DMS53 treated with DMSO at 0.1 percent for 48 hours (cell line): ENCODE results near the gene CYGB.
A peak's percentile ranks its signal among the peaks of the same experiment; 100 is the strongest.

Source experiments
- DNase-seq: peaks from one replicate; lab custom pipeline; 2025; ENCODE audit not compliant: unreplicated experiment; lab: John Stamatoyannopoulos, UW

The CYGB gene

GRCh38 chr17:76501827-76502307 lies 35.6 kb downstream of the CYGB start:
- DNase-seq = no peak

GRCh38 chr17:76501018-76501826 lies 36.3 kb downstream of the CYGB start, which contains the start of gene RHBDF2:
RHBDF2 (minus strand) TSS chr17:76501423; CDS start chr17:76481524, 19,899 bp downstream.
- peak; percentile 65 for DNase-seq

- DNase-seq = no peak
Observed at GRCh38 chr17:76500747-76501017, 36.8 kb downstream of the CYGB start.

- DNase-seq = no peak
Observed at GRCh38 chr17:76500074-76500746, 37.3 kb downstream of the CYGB start.

GRCh38 chr17:76499267-76499667 lies 38.2 kb downstream of the CYGB start:
- DNase-seq = peak; percentile 18

- no peak for DNase-seq
Observed at GRCh38 chr17:76498876-76499251, 38.6 kb downstream of the CYGB start.

GRCh38 chr17:76497979-76498875 lies 39.3 kb downstream of the CYGB start:
- DNase-seq = peak; percentile 75

GRCh38 chr17:76497699-76497978 lies 39.9 kb downstream of the CYGB start:
- DNase-seq = no peak

- DNase-seq = no peak
Observed at GRCh38 chr17:76496464-76496863, 41.0 kb downstream of the CYGB start.

GRCh38 chr17:76495663-76496400 lies 41.7 kb downstream of the CYGB start:
- DNase-seq = no peak

- DNase-seq = no peak
Observed at GRCh38 chr17:76493505-76494167, 43.9 kb downstream of the CYGB start.

GRCh38 chr17:76492989-76493501 lies 44.5 kb downstream of the CYGB start:
- no peak for DNase-seq

- DNase-seq = no peak
Observed at GRCh38 chr17:76492123-76492988, 45.2 kb downstream of the CYGB start.

- no peak for DNase-seq
Observed at GRCh38 chr17:76491271-76492122, 46.0 kb downstream of the CYGB start.

- no peak for DNase-seq
Observed at GRCh38 chr17:76490112-76490710, 47.3 kb downstream of the CYGB start.

- no peak for DNase-seq
Observed at GRCh38 chr17:76487451-76488192, 49.9 kb downstream of the CYGB start.

- peak; percentile 79 for DNase-seq
Observed at GRCh38 chr17:76485569-76485968, 51.9 kb downstream of the CYGB start.
